H9 (cell line): Measurements from ENCODE around the gene PTGES2. TPM values are rescaled to one million over a fixed set of nuclear protein-coding genes. Genes with fewer than 3 reads are reported as not detected.

Experiments
- DNase-seq: peaks from one replicate; pipeline ENCODE4 v3.0.0-alpha.2; 2017
- H2AFZ ChIP-seq: one replicate; pipeline ENCODE4 v1.6.1; 2013; ENCODE audit warnings: mild to moderate bottlenecking, low read length, control low read depth, moderate library complexity
- H2AK5ac ChIP-seq: 2 replicates; pipeline ENCODE4 v1.6.1; 2013; ENCODE audit warnings: low read length, control low read depth, mixed read lengths; ENCODE audit not compliant: insufficient read length
- H2BK120ac ChIP-seq: one replicate; pipeline ENCODE4 v1.6.1; 2013; ENCODE audit warnings: low read depth, mild to moderate bottlenecking, low read length, control low read depth, inconsistent platforms; ENCODE audit not compliant: poor library complexity, severe bottlenecking
- H2BK12ac ChIP-seq: 2 replicates; pipeline ENCODE4 v1.6.1; 2013; ENCODE audit warnings: low read length, control low read depth, mixed read lengths, low read depth; ENCODE audit not compliant: insufficient read length
- H2BK15ac ChIP-seq: 2 replicates; pipeline ENCODE4 v1.6.1; 2013; ENCODE audit warnings: low read depth, low read length, control low read depth
- H2BK20ac ChIP-seq: one replicate; pipeline ENCODE4 v1.6.1; 2013; ENCODE audit warnings: low read depth, mild to moderate bottlenecking, low read length, control low read depth, inconsistent platforms; ENCODE audit not compliant: poor library complexity, severe bottlenecking
- H2BK5ac ChIP-seq: 2 replicates; pipeline ENCODE4 v1.6.1; 2013; ENCODE audit warnings: low read length, control low read depth, mixed read lengths; ENCODE audit not compliant: insufficient read length
- H3K14ac ChIP-seq: 2 replicates; pipeline ENCODE4 v1.6.1; 2013; ENCODE audit warnings: low read length, control low read depth; ENCODE audit not compliant: insufficient read depth
- H3K18ac ChIP-seq: 2 replicates; pipeline ENCODE4 v1.6.1; 2013; ENCODE audit warnings: low read depth, mild to moderate bottlenecking, mixed read lengths, low read length, control low read depth; ENCODE audit not compliant: insufficient read length
- H3K23ac ChIP-seq: 2 replicates; pipeline ENCODE4 v1.6.1; 2013; ENCODE audit warnings: low read length, control low read depth, mixed read lengths, low read depth; ENCODE audit not compliant: insufficient read length
- H3K23me2 ChIP-seq: 2 replicates; pipeline ENCODE4 v1.6.1; 2013; ENCODE audit warnings: low read depth, mild to moderate bottlenecking, mixed read lengths, low read length, control low read depth; ENCODE audit not compliant: insufficient read length, poor library complexity, severe bottlenecking
- H3K27ac ChIP-seq: 2 replicates; pipeline ENCODE4 v1.5.1; 2013; ENCODE audit warnings: low read length, control low read depth, mixed read lengths, low read depth; ENCODE audit not compliant: insufficient read length
- H3K27me3 ChIP-seq: 2 replicates; pipeline ENCODE4 v1.6.1; 2013; ENCODE audit warnings: low read length, control low read depth, inconsistent platforms; ENCODE audit not compliant: insufficient read depth
- H3K4ac ChIP-seq: 2 replicates; pipeline ENCODE4 v1.6.1; 2013; ENCODE audit warnings: low read depth, mild to moderate bottlenecking, control low read depth, inconsistent platforms, low read length, moderate library complexity
- H3K4me1 ChIP-seq: 2 replicates; pipeline ENCODE4 v1.6.1; 2013; ENCODE audit warnings: low read length, control low read depth, inconsistent platforms; ENCODE audit not compliant: insufficient read depth
- H3K4me2 ChIP-seq: 2 replicates; pipeline ENCODE4 v1.6.1; 2013; ENCODE audit warnings: low read length, control low read depth, mixed read lengths; ENCODE audit not compliant: insufficient read length, insufficient read depth
- H3K56ac ChIP-seq: 2 replicates; pipeline ENCODE4 v1.6.1; 2013; ENCODE audit warnings: low read depth, mild to moderate bottlenecking, mixed read lengths, low read length, control low read depth; ENCODE audit not compliant: insufficient read length
- H3K79me1 ChIP-seq: 2 replicates; pipeline ENCODE4 v1.6.1; 2013; ENCODE audit warnings: low read depth, mild to moderate bottlenecking, moderate library complexity, low read length, control low read depth, inconsistent platforms; ENCODE audit not compliant: insufficient read depth, poor library complexity, severe bottlenecking
- H3K79me2 ChIP-seq: 2 replicates; pipeline ENCODE4 v1.6.1; 2013; ENCODE audit warnings: low read length, control low read depth, inconsistent platforms; ENCODE audit not compliant: insufficient read depth
- H3K9ac ChIP-seq: 2 replicates; pipeline ENCODE4 v1.6.1; 2013; ENCODE audit warnings: low read length, control low read depth, mixed read lengths; ENCODE audit not compliant: insufficient read length; ENCODE audit errors: extremely low read depth
- H3K9me3 ChIP-seq: one replicate; pipeline ENCODE4 v1.6.1; 2013; ENCODE audit warnings: low read depth, low read length, inconsistent platforms; ENCODE audit not compliant: control insufficient read depth
- H3T11ph ChIP-seq: one replicate; pipeline ENCODE4 v1.6.1; 2013; ENCODE audit warnings: mild to moderate bottlenecking, low read length, control low read depth, inconsistent platforms
- H4K20me1 ChIP-seq: one replicate; pipeline ENCODE4 v1.6.1; 2013; ENCODE audit not compliant: control insufficient read depth, insufficient read length, insufficient read depth
- H4K5ac ChIP-seq: 2 replicates; pipeline ENCODE4 v1.6.1; 2013; ENCODE audit warnings: low read depth, mild to moderate bottlenecking, mixed read lengths, low read length, control low read depth; ENCODE audit not compliant: insufficient read length
- H4K8ac ChIP-seq: replicated peaks from 2 replicates; pipeline ENCODE4 v1.6.1; 2013; ENCODE audit warnings: low read length, control low read depth, mixed read lengths, low read depth; ENCODE audit not compliant: insufficient read length
- H4K91ac ChIP-seq: 2 replicates; pipeline ENCODE4 v1.6.1; 2013; ENCODE audit warnings: low read depth, mild to moderate bottlenecking, moderate library complexity, mixed read lengths, low read length, control low read depth; ENCODE audit not compliant: insufficient read length
- H3K27ac Mint-ChIP-seq, 3 experiments: 2 replicates in 2 of 3; 3 replicates in 1 of 3; pipeline ENCODE4 v1.8.0; 2020 to 2021; ENCODE audit warnings: mixed read lengths in 3 of 3, mild to moderate bottlenecking in 1 of 3, moderate library complexity in 1 of 3
- H3K27me3 Mint-ChIP-seq: 2 replicates; pipeline ENCODE4 v1.8.0; 2021; ENCODE audit warnings: low read depth, mild to moderate bottlenecking, moderate library complexity, mixed read lengths
- H3K36me3 Mint-ChIP-seq, 3 experiments: 2 replicates in 2 of 3; 3 replicates in 1 of 3; pipeline ENCODE4 v1.8.0; 2020 to 2021; ENCODE audit warnings: low read depth in 3 of 3, mixed read lengths in 3 of 3; ENCODE audit not compliant: insufficient read depth in 1 of 3
- H3K4me1 Mint-ChIP-seq, 2 experiments: 2 replicates each; pipeline ENCODE4 v1.8.0; 2020; ENCODE audit warnings: mixed read lengths in 2 of 2
- H3K4me3 Mint-ChIP-seq, 2 experiments: 2 replicates in 1 of 2; 3 replicates in 1 of 2; pipeline ENCODE4 v1.8.0; 2020 to 2021; ENCODE audit warnings: mild to moderate bottlenecking in 2 of 2, mixed read lengths in 2 of 2, moderate library complexity in 1 of 2
- H3K9me3 Mint-ChIP-seq, 2 experiments: 2 replicates in 1 of 2; 3 replicates in 1 of 2; pipeline ENCODE4 v1.8.0; 2020; ENCODE audit warnings: mild to moderate bottlenecking in 2 of 2, mixed read lengths in 2 of 2, moderate library complexity in 1 of 2
- CTCF ChIP-seq: fragments of 200-600 bp; sonication (generic); conservative IDR thresholded peaks from 3 replicates; pipeline ENCODE4 v1.8.0; 2021; ENCODE audit warnings: antibody characterized with exemption, mild to moderate bottlenecking
- WGBS: extraction: QIAGEN DNeasy Blood & Tissue Kit; methylation state at CpG from one replicate; pipeline ENCODE4 v1.1.7; 2013; ENCODE audit warnings: missing lambda C conversion rate, low lambda C conversion rate, mixed read lengths; ENCODE audit not compliant: insufficient read length; ENCODE audit errors: extremely low coverage; 5-methylcytosine and 5-hydroxymethylcytosine counted together
- total RNA-seq: library from RNA; stranded (reverse); gene quantifications from 2 replicates; pipeline ENCODE4 v1.2.1, GENCODE V29; 2021

PTGES2 gene
- total RNA-seq, 1 experiment from 2014 or later = 63.9 TPM

- H3K18ac ChIP-seq = no peak overlapping the region
- no peaks in the 10 kb centered on the region for H3K79me2 ChIP-seq
- H3K23me2 ChIP-seq = peaks cover 7% of the 10 kb centered on the region
- no peak overlapping the region for H3K4ac ChIP-seq
- peaks cover 18 to 65% (median 45%) of the 10 kb centered on the region in 3 experiments for H3K36me3 Mint-ChIP-seq
- no peaks in the 10 kb centered on the region for H3K27me3 ChIP-seq
- H2AFZ ChIP-seq = no peak overlapping the region
- no peak overlapping the region for H3K14ac ChIP-seq
- H3K56ac ChIP-seq = no peak overlapping the region
- H2BK120ac ChIP-seq = no peak overlapping the region
- no peaks in the 10 kb centered on the region for H3K9me3 ChIP-seq
- no peaks in the 10 kb centered on the region for H3K9me3 Mint-ChIP-seq
- DNase-seq = no peak
- no peak overlapping the region for H2BK12ac ChIP-seq
- no peaks in the 10 kb centered on the region for H4K20me1 ChIP-seq
- no peak overlapping the region for H4K5ac ChIP-seq
- H4K91ac ChIP-seq = no peak overlapping the region
- no CpG with 5 or more reads among the region's 14 CpGs for WGBS
- H4K8ac ChIP-seq = no peak overlapping the region
- H3K23ac ChIP-seq = no peak overlapping the region
- no peak for TF ChIP-seq CTCF
- H3K27me3 Mint-ChIP-seq = no peaks in the 10 kb centered on the region
- H3K27ac Mint-ChIP-seq = peak overlapping the region in 1 of 3 experiments; percentile 67; a peak in 2 of 7 replicates
- H2BK15ac ChIP-seq = no peak overlapping the region
- no peak overlapping the region for H2AK5ac ChIP-seq
- no peak overlapping the region for H3K4me2 ChIP-seq
- no peak overlapping the region for H3K4me3 Mint-ChIP-seq
- no peak overlapping the region for H3T11ph ChIP-seq
- H3K79me1 ChIP-seq = no peaks in the 10 kb centered on the region
- H3K4me1 ChIP-seq = no peaks in the 10 kb centered on the region; the same call in 1 of the 2 replicates
- H3K9ac ChIP-seq = no peak overlapping the region
- H3K4me1 Mint-ChIP-seq = peaks cover 5 to 6% of the 10 kb centered on the region in 2 experiments
- H3K27ac ChIP-seq = no peak overlapping the region
- H2BK5ac ChIP-seq = no peak overlapping the region
- no peak overlapping the region for H2BK20ac ChIP-seq
Observed at GRCh38 chr9:128164307-128164885, 36.9 kb upstream of the PTGES2 start.
